ENCODE data around the gene CD300E. TPM values are rescaled to one million over a fixed set of nuclear protein-coding genes. Genes with fewer than 3 reads are reported as not detected.

CD300E gene
- total and polyA plus RNA-seq, 2 donors (not counting 1 experiment from before 2014, with no cell fraction given), result not detected

GRCh38 chr17:74635418-74635817 is 11.9 kb upstream of the CD300E start:
- H3K9me3 ChIP-seq (ENCODE audit: control insufficient read depth, insufficient read depth, low read depth, low read length), result no peaks in the 10 kb centered on the region
- no peak overlapping the region for H3K9ac ChIP-seq (ENCODE audit: insufficient read depth, low read length)
- H3K4me3 ChIP-seq (replicated peaks in 1 of 4; ENCODE audit: control extremely low read depth in 1 of 4, insufficient read depth in 1 of 4, low read depth in 3 of 4, low read length in 4 of 4), result no peak overlapping the region
- H3K79me2 ChIP-seq (ENCODE audit: control insufficient read depth, insufficient read depth, low read length), result no peaks in the 10 kb centered on the region
- H2AFZ ChIP-seq (ENCODE audit: low read length), result no peak overlapping the region
- TF ChIP-seq EZH2 (IDR thresholded peaks at IDR 0.05; ENCODE audit: low read length, missing control alignments) (no peak), CTCF (conservative IDR thresholded peaks at IDR 0.05 in 1 of 2, IDR thresholded peaks at IDR 0.05 in 1 of 2; ENCODE audit: low read depth in 1 of 2, low read length in 2 of 2) (no peak)
- H3K27me3 ChIP-seq (ENCODE audit: control insufficient read depth, insufficient read depth, low read length), result no peaks in the 10 kb centered on the region
- H4K20me1 ChIP-seq (ENCODE audit: control insufficient read depth, extremely low read depth, insufficient read depth, low read length), result no peaks in the 10 kb centered on the region
- no peak for DNase-seq (ENCODE audit: low read depth in 2 of 2)
- no peaks in the 10 kb centered on the region for H3K36me3 ChIP-seq (ENCODE audit: control insufficient read depth, insufficient read depth, low read length)
- no peak overlapping the region for H3K27ac ChIP-seq (ENCODE audit: insufficient read depth, low read length)
- H3K4me1 ChIP-seq (ENCODE audit: control insufficient read depth, extremely low read depth, insufficient read depth, low read length), result no peaks in the 10 kb centered on the region
- no peak overlapping the region for H3K4me2 ChIP-seq (ENCODE audit: extremely low read depth, insufficient read depth, low read length)

- H3K79me2 ChIP-seq (ENCODE audit: control insufficient read depth, insufficient read depth, low read length), result no peaks in the 10 kb centered on the region
- H3K9me3 ChIP-seq (ENCODE audit: control insufficient read depth, insufficient read depth, low read depth, low read length), result no peaks in the 10 kb centered on the region
- no peaks in the 10 kb centered on the region for H3K27me3 ChIP-seq (ENCODE audit: control insufficient read depth, insufficient read depth, low read length)
- H4K20me1 ChIP-seq (ENCODE audit: control insufficient read depth, extremely low read depth, insufficient read depth, low read length), result no peaks in the 10 kb centered on the region
- H3K36me3 ChIP-seq (ENCODE audit: control insufficient read depth, insufficient read depth, low read length), result no peaks in the 10 kb centered on the region
- DNase-seq (ENCODE audit: low read depth in 2 of 2), result no peak
- H3K4me3 ChIP-seq (replicated peaks in 1 of 4; ENCODE audit: control extremely low read depth in 1 of 4, insufficient read depth in 1 of 4, low read depth in 3 of 4, low read length in 4 of 4), result no peak overlapping the region
- H2AFZ ChIP-seq (ENCODE audit: low read length), result no peak overlapping the region
- no peaks in the 10 kb centered on the region for H3K4me1 ChIP-seq (ENCODE audit: control insufficient read depth, extremely low read depth, insufficient read depth, low read length)
- TF ChIP-seq EZH2 (IDR thresholded peaks at IDR 0.05; ENCODE audit: low read length, missing control alignments) (no peak), CTCF (conservative IDR thresholded peaks at IDR 0.05 in 1 of 2, IDR thresholded peaks at IDR 0.05 in 1 of 2; ENCODE audit: low read depth in 1 of 2, low read length in 2 of 2) (no peak)
- no peak overlapping the region for H3K9ac ChIP-seq (ENCODE audit: insufficient read depth, low read length)
- H3K4me2 ChIP-seq (ENCODE audit: extremely low read depth, insufficient read depth, low read length), result no peak overlapping the region
- no peak overlapping the region for H3K27ac ChIP-seq (ENCODE audit: insufficient read depth, low read length)
Measured at GRCh38 chr17:74633326-74633725, 9.8 kb upstream of the CD300E start.

- H4K20me1 ChIP-seq (ENCODE audit: control insufficient read depth, extremely low read depth, insufficient read depth, low read length), result no peaks in the 10 kb centered on the region
- no peak overlapping the region for H3K4me3 ChIP-seq (replicated peaks in 1 of 4; ENCODE audit: control extremely low read depth in 1 of 4, insufficient read depth in 1 of 4, low read depth in 3 of 4, low read length in 4 of 4)
- no peak overlapping the region for H2AFZ ChIP-seq (ENCODE audit: low read length)
- DNase-seq (ENCODE audit: low read depth in 2 of 2), result no peak
- H3K79me2 ChIP-seq (ENCODE audit: control insufficient read depth, insufficient read depth, low read length), result no peaks in the 10 kb centered on the region
- H3K27me3 ChIP-seq (ENCODE audit: control insufficient read depth, insufficient read depth, low read length), result no peaks in the 10 kb centered on the region
- no peaks in the 10 kb centered on the region for H3K4me1 ChIP-seq (ENCODE audit: control insufficient read depth, extremely low read depth, insufficient read depth, low read length)
- TF ChIP-seq CTCF (conservative IDR thresholded peaks at IDR 0.05 in 1 of 2, IDR thresholded peaks at IDR 0.05 in 1 of 2; ENCODE audit: low read depth in 1 of 2, low read length in 2 of 2) (no peak), EZH2 (IDR thresholded peaks at IDR 0.05; ENCODE audit: low read length, missing control alignments) (no peak)
- no peaks in the 10 kb centered on the region for H3K9me3 ChIP-seq (ENCODE audit: control insufficient read depth, insufficient read depth, low read depth, low read length)
- H3K27ac ChIP-seq (ENCODE audit: insufficient read depth, low read length), result no peak overlapping the region
- H3K36me3 ChIP-seq (ENCODE audit: control insufficient read depth, insufficient read depth, low read length), result no peaks in the 10 kb centered on the region
- H3K9ac ChIP-seq (ENCODE audit: insufficient read depth, low read length), result no peak overlapping the region
- H3K4me2 ChIP-seq (ENCODE audit: extremely low read depth, insufficient read depth, low read length), result no peak overlapping the region
Measured at GRCh38 chr17:74632617-74633016, 9.1 kb upstream of the CD300E start.

All from fibroblast of lung (primary cell).